Renal cortex interstitium (tissue), 11 donors: ENCODE results near the gene ROPN1. TPM values are rescaled to one million over a fixed set of nuclear protein-coding genes. Genes with fewer than 3 reads are reported as not detected.
A peak's percentile ranks its signal among the peaks of the same experiment; 100 is the strongest.
"Not testable (repeated sequence)": the region's sequence is repeated elsewhere in the genome, so short reads cannot be mapped to it uniquely, and the experiment has no call there.

Experiments
- DNase-seq, 11 donors: peaks; one replicate each; pipeline ENCODE4 v3.0.0-alpha.2; 2013; ENCODE audit warnings: low read depth in 9 of 11, low spot score in 4 of 11; ENCODE audit errors: extremely low read depth in 1 of 11
- polyA plus RNA-seq, 3 donors: library from polyadenylated mRNA; unstranded; fragments of 120-200 nt; gene quantifications; one replicate each; pipeline ENCODE4 v1.2.1, GENCODE V29; 2013; ENCODE audit not compliant: insufficient read length in 3 of 3

The ROPN1 gene
- polyA plus RNA-seq, 3 donors: 0.09 TPM; not detected in 2

- not testable (repeated sequence) for DNase-seq
Observed at GRCh38 chr3:124002405-124003079, 10.6 kb upstream of the ROPN1 start.

- not testable (repeated sequence) for DNase-seq
Observed at GRCh38 chr3:124001366-124001765, 9.4 kb upstream of the ROPN1 start.

DNA sequence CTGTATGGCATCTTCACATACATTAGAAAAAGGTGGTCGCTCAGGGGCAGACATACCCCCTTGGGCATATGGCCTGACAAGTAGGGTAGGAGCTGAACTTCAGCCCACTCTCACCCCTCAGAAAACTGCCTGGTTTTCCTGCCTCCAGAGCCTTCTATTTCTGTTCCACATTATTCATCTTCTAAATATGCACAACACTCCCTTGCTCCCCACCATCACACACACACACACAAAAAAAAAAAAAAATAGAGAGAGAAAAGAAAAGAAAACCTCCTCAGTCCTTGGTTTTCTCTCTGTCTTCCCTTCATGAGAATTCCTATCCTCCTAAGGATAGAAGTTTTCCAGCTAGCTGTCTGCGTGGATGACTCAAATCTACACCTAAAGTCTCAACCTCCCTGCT is 5.6 kb upstream of the ROPN1 start:
- no peak for DNase-seq

DNA sequence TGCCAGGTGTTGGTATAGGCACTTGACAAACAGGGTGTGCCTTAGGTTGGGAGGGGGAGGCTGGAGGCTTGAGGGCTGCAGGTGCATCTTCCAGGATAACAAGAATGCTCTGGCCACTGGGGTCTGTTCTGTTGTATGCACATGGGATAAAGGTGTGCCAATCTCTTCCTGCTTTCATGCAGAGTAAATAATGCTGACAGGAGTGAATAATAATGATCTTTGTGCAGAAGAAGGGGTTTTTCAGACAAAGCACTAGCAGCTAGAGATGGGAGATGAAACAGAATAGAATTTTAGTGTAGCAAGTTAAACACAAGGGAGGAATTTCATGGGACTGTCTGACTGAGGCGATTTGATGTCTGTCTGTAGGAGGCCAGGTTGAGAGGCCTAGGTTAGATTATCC is 1.9 kb upstream of the ROPN1 start:
- no peak for DNase-seq

DNA sequence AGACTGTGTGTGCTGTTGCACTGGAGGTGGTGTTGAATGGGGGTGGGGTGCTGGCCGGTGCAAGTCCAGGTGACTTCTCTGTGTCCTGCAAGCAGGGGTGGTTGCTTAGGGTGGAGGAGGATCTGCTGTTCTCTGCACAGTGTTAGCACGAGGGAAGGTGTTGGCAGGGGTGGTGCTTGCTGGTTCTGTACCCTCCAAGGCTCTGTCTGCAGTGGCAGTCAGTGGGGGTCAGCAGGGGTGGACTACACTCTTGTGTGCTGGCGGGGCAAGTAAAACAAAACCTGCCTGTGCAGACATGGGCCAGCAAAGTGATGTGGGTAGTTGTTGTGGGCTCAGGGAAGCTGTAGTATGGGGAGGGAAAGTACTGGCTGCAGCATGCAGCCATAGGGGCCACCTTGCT is 5.5 kb downstream of the ROPN1 start:
- DNase-seq: no peak

DNA sequence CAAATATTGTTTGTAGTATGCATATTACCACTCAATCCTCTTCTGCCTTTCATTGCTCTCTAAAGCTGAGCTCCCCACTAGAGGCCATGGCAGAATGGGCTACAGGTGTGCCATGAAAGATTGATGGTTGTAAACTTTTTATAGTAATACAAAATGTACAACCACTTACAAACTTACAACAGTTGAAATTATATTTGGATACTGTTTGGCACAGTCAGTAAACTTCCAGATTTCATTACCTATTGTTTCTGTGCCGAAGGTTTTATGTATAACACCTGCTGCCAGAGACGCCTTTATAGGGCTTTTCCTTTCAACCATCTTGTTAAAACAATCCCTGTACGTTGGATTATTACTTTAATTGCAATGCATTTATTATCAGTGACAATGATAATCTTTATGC is 7.0 kb downstream of the ROPN1 start:
- no peak for DNase-seq

GRCh38 chr3:123984350-123984749 is 7.6 kb downstream of the ROPN1 start:
- DNase-seq: no peak

GRCh38 chr3:123981317-123981716 is 10.6 kb downstream of the ROPN1 start:
- DNase-seq: not testable (repeated sequence)

- DNase-seq: no peak
Observed at GRCh38 chr3:123980539-123980938, 11.4 kb downstream of the ROPN1 start.

GRCh38 chr3:123979525-123980501 is 12.1 kb downstream of the ROPN1 start:
- peak in 3 of 11 donors; percentile 5 to 33 (median 9) for DNase-seq

GRCh38 chr3:123976904-123977303 is 15.0 kb downstream of the ROPN1 start:
- DNase-seq: not testable (repeated sequence)

DNA sequence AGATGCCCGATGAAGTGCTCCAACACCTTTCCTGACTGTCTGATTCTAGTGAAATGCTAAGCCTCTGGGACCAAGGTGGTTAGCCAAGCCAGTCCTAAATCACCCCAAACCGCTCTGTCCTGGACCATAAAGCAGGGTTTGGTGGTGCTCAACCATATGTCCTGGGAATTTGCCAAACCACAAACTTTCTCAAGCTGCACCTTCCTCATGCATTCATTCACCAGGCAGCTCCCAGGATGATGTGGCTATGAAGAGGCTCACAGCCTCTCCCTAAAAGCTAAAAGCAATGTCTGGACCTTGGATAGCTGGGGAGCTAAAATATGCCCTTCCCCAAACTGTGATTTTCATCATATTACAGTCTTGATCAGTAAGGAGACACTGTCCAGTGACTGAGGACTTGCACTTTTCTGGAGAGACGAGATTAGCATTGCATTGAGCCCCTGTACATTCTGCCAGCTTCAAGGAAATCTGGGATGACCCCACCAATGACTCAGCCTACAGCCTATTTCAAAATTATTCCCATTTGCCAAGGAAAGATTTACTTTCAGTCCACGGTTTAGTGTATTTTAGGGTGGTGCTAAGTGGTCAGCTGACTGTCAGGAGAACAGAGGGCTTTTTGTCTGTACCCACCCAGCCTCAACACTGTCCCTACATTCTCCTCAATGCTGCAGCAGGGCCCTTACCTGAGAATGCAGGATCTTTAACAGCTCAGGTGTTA is 15.6 kb downstream of the ROPN1 start:
- DNase-seq: not testable (repeated sequence)

- DNase-seq: not testable (repeated sequence)
Observed at GRCh38 chr3:123975030-123975429, 16.9 kb downstream of the ROPN1 start.

DNA sequence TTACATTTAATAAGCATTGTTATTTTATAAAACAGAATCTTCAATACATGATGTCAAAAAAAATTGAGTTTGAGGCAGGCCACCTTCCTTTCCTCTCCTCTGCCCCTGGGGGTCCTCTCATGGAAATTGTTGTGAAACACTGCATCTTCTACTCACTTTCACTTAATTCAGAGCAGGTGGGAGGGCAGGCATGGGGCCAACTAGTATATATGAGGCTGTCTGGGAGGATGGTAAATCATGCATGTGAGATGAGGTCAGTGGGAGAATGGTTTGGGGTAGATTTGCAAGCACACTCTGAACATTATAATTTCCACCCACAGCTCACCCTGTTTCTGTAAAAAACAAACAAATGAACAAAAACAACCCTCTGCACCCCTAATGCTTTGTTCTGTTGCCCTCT is 20.5 kb downstream of the ROPN1 start:
- no peak for DNase-seq

- not testable (repeated sequence) for DNase-seq
Observed at GRCh38 chr3:123967260-123967659, 24.7 kb downstream of the ROPN1 start.

DNA sequence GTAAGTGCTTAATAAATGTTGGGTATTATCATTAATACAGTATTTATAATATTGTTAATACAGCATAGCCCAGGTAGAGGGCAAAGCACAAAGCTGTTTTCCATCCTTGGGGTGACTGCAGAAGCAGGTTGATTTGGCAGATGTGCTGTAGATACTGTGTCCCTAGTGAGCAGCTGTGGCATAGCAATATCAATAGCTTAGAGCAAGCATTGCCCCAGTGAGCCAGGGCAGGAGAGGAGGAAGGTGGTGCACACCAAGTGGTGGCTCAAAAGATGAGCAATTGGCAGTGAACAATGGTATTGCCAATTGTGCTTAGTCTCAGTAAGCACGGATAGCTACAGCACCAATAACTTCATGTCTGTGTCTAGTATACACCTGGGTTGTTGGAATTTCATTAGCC is 25.1 kb downstream of the ROPN1 start:
- not testable (repeated sequence) for DNase-seq

DNA sequence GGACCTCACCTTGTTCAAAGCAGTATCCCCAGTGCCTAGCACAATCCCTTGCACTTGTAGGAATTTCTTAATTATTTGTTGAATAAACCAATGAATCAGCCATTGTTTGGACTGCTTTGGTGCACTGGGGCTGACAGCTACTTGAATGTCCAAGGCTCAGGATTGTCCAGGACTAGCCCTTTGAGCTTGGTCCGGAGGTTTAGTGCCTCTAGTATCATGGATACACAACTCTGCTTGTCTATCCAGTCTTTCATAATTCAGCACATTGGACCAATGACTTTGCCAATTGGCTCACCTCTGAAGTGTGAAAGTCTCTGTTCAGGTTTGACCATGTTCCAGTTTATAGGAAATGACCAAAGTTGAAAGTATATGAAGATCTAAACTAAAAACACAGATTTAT is 27.1 kb downstream of the ROPN1 start:
- not testable (repeated sequence) for DNase-seq

- no peak for DNase-seq
Observed at GRCh38 chr3:123961508-123961856, 30.4 kb downstream of the ROPN1 start.

DNA sequence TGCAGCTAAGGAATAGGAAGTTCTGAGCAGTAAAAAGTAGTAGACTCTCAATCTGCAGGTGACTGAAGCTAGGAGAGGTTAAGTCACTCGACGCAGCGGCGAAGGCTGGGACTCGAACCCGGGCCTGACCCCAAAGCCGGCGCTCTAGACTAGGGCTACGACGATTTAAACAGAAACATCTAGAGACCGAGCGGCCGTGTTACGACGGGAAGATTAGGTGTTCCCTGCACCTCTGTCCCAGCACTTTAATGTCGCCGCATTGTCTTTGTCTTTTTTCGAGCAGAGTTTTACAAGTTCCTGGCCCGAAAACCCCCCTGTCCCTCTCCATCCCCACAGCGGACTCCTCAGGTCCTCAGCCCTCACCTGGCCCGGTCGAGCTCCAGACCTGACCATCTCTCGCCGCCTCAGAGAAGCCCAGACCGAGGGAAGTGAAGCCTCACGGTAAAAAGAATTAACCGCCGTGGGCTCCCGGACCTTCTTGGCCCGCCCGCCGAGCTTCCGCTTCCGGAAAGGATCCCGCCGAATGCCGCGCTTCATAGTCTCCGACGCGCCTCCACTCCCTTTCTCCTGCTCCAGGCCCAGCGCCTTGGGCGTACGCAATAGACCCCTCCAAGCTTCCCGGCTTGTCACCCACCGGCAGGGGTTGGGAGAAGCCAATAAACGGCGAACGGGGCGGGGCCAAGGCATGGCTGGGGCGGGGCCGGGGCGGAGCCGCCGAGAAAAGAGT is 31.0 kb downstream of the ROPN1 start, which contains the start of gene CCDC14:
TSS of gene CCDC14 (minus strand) at position 449 of the 727 bp plus-strand sequence. CDS start at position 393, 56 bp downstream.
- peak; percentile 85 to 96 (median 92) for DNase-seq
